Activated naive CD4-positive, alpha-beta T cell treated with anti-CD3 and anti-CD28 coated beads, Interleukin-2, amount 50 U/mL, for 16 hours (primary cell): ENCODE results near the gene SCAND1.
"Not testable (repeated sequence)": the region's sequence is repeated elsewhere in the genome, so short reads cannot be mapped to it uniquely, and the experiment has no call there.

Source experiments
- DNase-seq: peaks from one replicate; pipeline ENCODE4 v3.0.0-alpha.2; 2020

Gene SCAND1

DNA sequence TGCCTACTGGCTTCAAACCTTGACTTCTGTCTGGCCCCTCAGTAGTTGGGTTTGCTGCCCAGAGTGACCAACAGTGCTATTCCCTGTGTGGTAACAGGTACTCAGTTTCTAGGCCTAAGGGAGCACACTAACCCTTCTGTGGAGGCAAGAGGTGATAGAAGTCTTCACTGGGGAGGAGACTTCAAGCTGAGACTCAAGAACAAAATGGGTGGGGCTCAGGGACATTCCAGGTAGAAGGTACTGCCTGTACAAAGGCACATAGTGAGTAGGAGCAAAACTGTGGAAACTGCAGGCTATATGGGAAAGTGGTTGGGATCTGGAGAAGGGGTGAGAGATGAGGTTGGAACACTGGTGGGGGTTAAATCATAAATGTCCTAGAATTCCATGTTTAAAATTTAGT lies 2.3 kb upstream of the SCAND1 start:
- no peak for DNase-seq

DNA sequence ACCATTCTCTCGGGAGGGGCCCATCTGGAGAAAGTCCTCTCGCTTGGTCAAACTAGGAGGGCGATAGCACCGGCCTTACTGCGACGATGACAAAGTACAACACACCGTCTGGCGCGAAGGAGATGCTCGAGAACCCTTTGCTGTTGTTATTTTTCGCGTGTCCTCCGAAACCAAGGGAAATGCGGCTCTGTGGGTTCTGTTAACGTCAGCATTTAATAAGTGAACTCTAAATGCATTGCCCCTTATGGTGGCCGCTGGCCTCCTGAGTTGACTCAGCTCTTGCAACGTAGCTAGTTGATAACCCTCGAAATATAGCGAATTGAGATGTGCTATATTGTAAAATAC lies 577 bp upstream of the SCAND1 start:
- no peak for DNase-seq

DNA sequence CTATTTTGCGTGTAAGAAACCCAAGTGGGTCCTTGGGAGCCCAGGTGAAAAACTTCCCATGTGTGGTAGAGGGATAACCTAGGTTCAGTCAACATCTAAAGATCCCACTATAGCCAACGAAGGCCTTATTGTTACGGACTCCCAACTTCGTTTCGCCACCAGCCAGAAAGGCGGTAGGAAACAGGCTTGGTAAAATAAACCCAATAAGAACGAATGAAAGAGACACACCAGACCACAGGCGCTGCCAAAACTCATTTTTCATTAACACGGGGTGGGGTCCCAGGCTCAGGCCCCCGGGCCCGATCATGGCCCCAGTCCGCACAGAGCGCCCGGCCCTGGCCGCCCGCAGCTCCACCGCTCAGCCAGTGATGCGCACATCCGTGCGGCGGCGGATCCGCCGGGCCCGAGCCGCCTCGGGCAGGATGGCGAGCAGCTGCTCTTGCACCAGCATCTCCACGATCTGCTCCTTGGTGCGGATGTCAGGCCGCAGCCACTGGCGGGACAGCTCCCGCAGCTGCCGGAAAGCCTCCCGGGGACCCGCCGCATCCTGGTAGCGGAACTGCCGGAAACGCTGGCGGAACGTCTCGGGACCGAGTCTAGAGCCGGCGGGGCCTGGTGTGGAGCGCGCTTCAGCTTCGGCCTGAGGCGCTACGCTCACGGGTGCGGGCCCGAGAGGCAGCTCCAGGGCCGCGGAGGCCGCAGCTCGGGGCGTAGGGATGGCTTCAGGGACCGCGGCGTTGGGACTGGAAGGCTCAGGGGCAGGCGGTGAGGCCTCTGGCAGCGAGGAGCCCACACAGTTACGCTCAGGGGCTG lies 709 bp downstream of the SCAND1 start:
- DNase-seq: peak; percentile 68

DNA sequence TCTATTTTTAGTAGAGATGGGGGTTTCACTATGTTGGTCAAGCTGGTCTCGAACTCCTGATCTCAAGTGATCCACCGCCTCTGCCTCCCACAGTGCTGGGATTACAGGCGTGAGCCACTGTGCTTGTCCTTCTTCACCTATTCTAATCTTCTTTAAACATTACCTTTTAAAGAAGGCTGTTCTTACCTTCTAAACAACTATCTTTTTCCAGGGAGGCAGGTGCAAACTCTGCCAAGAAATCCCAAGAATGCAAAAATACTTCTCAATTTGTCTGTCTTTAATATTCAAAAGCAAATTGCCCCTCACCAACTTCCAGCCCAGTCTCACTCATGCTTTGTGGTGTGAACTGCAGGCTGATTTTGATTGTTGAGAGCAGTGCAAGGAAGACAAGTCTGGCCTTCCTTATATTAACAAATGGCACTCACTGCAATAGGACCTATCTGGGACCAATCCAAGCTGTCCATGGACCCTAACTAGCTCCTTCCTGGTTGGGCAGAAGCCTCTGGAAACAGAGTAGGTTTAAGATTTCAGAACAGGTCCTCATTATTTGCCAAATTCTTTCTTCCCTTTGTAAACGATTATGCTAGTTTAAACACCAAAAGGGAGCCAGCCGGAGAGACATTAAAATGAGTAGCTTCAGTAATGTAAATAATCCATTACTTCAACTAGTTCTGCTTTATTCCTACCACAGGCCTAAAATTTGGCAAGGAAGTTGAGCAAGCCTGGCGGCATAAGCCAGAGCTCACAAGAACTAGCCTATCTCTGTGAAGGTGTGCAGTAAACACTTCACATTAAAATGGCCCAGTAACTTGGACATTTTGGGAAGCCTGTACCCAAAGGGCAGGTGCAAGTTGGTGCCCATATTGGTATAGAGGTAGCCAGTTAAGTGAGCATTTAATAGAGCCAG lies 1.6 kb downstream of the SCAND1 start:
- no peak for DNase-seq

DNA sequence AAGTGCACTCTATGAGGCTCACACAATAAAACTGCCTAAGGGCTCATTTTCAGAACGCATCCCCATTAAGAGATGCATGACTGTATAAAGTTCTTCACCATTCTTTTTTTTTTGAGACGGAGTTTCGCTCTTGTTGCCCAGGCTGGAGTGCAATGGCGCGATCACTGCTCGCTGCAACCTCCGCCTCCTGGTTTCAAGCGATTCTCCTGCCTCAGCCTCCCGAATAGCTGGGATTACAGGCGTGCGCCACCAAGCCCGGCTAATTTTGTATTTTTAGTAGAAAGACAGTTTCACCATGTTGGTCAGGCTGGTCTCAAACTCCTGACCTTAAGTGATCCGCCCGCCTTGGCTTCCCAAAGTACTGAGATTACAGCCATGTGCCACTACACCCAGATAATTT lies 2.2 kb downstream of the SCAND1 start:
- not testable (repeated sequence) for DNase-seq

DNA sequence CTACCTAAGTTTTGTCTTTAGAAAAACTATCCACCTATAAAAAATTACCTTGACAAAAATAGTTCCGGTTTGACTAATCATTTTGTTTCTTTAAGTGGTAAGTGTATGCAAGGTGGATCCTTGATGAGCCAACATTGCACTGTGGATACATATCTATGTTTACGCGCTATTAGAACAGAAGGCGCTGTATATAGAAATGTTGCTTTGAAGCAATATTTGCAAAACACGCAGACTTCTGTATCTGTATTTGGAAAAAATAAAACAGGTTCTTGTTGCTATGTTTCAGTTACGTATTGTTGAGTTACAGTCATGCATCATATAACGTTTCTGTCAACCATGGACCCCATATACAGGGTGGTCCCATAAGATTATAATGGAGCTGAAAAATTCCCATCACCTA lies 4.2 kb downstream of the SCAND1 start:
- no peak for DNase-seq

DNA sequence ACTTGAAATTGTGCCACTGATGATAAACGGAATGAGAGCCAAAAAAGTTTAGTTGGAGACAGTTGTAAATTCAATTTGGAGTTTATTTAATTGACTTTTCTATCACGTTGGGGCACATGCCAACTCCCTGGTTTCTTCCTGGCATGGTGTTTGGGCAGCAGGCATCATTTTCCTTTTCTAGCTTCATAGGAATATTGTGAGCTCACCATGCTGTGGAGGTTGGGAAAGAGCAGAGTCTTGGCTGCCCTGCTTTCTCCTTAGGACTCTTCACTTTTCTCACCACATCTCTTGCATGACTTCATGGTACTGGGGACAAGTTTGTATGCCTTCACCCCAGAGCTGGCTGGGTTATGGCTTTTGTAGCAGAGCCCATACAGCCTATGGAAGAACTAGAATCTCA lies 6.4 kb downstream of the SCAND1 start:
- no peak for DNase-seq

DNA sequence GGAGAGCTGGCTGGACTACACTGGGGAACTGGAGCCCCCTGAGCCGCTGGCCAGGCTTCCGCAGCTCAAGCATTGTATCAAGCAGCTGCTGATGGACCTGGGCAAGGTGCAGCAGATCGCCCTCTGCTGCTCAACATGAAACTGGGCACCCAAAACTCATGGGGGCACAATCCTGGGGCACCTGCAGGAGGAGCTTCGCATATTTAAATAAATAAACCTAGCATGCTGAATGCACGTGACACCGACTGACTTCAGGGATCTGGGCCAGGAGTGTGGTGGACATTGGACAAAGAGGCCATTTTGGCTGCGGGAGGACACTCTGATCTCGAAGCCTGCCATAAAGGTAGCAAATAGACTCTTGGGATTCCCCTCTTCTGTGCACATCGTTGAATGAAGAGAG lies 6.8 kb downstream of the SCAND1 start:
- DNase-seq: peak; percentile 25

DNA sequence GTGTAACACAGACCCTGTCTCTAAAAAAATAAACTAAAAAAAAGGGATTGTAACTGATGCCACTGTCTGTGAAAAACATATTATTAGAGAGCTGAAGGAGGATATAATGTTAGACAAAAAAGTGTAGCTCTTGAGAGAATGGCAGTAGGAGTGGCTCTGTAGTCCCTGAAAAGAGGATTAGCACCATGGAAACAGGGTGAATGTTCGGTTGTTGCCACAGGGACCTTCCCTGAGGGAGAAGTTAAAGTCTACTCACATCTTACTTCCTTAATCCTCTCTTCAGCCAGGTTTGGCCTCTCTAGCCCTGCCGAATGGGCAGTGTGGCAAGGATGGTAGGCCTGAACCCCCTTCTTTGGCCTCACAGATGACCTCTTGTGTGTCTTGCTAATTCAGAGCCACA lies 12.1 kb downstream of the SCAND1 start:
- DNase-seq: no peak

DNA sequence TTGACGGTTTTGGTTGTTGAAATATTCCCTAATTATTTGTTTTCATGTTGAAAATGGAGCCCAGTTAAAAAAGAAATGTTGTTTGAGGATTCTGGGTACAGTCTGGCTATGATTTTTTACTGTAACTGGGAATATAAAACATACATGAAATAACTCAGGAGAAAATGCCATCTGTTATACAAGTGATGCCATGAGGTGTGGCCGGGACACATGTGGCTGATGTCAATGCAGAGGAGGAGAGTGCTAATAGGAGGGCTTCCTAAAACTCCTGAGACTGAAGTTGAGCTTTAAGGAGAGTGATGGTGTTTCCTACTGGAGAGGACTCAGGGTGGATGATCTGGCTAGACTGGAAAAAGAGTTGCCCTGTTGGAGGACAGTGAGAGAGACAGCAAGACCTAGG lies 12.7 kb downstream of the SCAND1 start:
- no peak for DNase-seq

DNA sequence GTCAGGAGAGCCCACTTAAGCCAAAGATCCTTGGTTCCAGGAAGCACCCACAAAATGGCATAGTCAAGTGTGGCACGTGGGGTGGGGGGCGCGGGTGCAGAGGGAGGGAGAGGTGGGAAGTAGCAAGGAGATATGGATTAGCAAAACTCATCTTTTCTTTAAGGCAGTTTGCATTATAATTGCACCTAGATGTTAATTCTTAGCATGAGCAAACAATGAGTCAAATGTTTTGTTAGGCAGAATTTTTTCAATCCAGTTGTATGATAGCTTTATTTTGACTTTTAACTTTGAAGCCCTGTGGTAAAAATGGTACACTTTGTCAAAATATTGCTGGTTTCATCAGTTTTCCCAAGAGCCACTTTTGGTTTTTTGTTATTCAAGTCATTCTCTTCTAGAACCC lies 15.0 kb downstream of the SCAND1 start:
- DNase-seq: no peak

DNA sequence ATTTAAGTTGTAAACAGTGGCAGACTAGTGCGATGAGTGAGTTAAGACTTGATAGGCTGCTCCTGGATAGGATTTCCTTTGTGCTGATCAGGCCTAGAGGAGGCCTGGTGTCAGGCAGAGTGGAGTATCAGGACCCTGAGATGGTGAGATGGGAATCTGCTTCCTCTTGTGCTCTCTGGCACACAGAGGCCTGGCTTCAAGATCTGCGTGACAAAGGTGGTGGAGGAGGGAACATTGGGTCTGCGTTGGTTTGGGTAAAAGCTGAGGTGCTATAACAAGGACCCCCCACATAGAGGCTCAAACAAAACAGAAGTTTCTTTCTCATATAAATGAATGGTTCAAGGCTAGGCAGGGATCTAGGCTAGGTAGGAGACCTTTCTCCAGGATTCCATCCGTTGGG lies 20.3 kb downstream of the SCAND1 start:
- DNase-seq: no peak

DNA sequence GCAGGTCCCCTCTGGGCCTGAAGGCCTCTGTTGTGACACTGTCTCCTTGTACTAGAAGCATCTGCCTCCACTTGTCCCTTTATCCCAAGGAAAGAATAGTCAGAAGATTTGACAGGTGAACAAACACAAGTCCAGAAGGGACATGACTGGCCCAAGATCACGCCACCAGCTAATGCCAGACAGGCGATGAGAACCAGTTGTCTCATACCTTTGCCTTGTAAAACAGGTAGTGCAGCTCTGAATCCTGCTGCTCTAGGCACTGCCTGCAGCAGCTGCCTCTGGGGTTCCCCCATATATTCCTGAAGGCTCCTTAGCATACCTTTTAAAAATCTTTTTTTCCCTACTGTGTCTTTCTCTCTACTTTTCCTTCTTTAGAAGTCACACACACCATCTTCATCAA lies 25.0 kb downstream of the SCAND1 start:
- DNase-seq: no peak

DNA sequence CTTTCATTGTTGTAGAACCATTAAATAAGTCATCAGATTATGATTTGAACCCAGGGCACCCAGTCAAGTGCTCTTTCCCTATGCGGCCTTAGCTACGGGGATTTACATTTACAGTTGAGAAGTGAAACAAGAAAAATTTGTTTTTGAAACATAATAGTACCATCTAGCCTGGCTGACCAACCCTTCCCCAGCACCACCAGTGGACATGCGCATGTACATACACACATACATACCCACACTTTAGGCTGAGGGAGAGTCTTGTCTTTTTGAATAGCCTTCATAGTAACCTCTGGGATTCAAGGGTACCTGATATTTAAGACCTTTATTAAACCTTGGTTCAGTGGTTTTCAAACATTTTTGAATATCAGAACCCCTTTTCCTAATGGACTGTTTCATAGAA lies 33.8 kb downstream of the SCAND1 start:
- no peak for DNase-seq

DNA sequence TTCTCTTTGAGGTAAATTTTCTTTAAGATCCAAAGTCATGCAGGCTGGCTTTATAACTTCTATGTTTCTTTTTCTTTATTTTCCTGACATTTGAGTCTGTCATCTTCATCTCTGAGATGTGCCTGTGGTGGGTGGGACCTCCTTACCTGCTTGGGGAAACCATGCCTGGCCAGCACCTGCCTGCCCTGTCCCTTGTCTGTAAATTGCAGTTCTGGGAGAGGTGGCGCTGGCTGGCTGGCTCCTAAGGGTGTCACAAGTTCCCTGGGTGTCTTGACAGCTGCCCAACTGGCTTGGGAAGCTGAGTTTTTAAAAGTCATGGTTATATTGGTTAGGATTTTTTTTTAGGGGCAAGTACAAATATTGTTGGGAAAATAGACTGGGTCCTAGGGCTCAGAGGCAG lies 36.3 kb downstream of the SCAND1 start:
- no peak for DNase-seq

DNA sequence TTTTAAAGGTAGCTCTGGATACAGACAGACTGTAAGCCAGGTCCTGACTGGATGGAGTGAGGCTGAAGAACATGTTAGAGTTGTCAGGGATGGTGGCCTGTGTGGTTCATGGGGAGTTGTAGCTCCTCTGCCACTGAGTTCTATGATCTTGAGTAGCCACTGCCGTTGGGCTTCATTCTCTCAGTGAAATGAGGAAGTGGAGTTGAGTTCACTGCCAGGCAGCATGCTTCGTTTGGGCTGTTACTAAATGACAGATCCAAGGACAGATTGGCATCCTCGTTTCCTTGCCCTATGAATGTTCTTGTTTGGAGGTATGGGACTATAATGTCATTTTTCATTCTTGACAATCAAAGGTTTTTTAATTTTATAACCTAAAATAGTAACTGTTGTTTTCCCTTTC lies 37.2 kb downstream of the SCAND1 start:
- no peak for DNase-seq

DNA sequence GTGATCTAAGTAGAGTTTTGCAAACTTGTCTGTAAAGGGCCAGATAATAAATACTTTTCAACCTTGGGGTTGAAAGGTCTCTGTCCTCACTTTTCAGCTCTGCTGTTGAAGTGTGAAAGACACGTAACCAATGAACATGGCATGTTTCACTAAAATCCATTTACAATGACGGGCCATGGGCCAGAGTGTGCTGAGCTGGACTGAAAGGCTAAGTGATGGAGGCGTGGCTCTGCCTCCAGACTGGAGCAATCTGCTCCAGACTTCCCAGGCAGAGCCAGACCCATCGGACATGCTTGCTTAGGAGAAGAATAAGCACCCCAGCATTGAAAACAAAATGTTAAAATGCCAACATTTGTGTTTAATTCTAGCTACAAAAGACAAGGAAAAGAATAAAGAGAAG lies 41.4 kb downstream of the SCAND1 start:
- no peak for DNase-seq

DNA sequence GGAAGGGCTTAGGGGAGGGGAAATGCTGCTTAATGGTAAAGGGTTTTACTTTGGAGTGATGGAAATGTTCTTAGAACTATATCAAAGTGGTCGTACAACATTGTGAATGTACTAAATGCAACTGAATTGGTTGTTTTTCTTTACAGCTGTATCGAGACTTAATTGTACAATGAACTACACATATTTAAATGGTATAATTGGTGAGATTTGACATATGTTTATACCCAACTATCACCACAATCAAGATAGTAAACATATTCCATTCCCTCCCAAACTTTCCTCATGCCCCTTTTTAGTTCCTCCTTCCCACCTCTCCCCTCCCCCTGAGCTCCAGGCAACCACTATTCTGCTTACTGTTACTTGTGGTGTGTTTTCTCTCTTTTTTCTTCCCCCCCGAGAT lies 44.0 kb downstream of the SCAND1 start:
- no peak for DNase-seq

DNA sequence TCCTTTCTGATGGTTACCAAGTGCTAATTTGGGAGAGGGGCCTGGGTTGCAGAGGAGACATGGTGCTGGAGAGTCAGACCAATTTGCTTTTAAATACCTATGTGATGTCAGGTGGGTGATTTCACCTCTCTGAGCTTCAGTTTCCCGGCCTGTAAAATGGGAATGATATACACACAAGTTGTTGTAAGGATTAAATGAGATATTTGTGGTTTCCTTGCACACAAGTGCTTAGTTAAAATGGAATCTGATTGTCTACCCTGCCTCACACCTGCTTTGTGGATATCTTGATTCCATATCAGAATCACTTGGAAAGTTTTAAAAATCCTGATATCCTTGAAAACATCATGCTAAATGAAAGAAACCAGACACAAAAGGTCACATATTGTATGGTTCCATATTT lies 44.5 kb downstream of the SCAND1 start:
- DNase-seq: no peak

DNA sequence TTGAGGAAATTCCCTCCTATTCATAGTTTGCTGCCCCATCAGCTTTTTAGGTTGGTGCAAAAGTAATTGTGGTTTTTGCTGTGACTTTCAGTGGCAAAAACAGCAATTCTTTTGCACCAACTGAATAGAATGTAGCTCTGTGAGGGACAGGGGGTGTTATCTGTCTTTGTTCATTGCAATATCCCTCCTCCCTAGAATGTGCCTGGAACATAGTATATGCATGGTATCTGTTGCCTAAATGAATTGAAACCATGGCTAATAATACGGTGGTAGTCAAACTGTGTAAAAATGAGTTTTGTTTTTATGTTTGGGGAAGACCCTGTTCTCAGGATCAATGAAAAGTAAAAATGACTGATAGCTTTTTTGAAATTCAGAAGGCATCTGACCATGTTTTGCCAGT lies 45.1 kb downstream of the SCAND1 start:
- DNase-seq: no peak

DNA sequence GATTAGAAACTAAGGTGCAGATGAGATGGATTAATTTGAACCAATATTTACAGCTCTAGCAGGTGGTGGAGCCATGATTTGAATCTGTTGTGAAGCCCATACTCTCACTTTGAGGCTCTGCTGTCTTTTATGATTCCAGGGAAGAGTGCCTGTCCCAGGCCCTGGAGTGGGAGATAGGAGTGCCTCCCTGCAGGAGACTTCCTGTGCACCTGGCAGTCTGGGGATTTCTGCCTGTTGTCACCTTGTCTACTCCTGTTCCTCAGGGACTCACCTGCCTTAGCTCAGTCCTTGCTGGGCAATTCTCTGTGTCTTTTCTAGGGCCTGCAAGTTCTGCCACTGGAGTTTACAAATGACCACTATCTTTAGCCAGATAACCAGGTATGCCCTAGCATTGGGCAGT lies 46.3 kb downstream of the SCAND1 start:
- no peak for DNase-seq

DNA sequence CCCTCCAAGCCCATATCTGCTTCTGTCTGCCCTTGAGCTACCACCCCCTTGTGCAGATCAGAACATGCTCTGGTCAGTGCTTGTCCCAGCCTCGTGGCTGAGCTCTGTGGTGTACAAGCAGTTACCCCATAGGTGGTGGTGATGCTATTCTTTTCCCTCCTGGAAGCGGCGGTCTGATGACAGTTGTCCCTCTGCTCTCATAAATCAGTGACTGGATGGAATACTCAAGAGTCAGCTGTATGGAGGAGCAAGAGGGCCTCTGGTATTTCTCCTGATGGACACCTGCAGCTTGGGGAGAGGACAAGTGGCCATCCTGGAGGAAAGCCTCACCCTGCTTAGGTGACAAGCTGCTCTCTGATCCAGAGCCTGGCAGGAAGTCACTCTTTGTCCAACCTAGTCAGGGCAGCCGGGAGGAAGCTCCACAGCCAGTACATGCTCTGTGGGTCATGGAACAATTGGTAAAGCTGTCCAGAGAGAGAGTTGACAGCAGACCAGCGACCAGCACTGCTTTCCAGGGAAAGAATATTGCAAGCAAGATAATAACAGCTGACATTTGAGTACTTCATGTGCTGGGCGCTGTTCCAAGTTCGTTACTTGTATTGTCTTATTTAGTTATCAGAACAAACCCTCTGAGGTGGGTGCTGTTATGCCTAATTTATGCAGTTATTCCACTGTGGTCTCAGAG lies 47.1 kb downstream of the SCAND1 start:
- no peak for DNase-seq

DNA sequence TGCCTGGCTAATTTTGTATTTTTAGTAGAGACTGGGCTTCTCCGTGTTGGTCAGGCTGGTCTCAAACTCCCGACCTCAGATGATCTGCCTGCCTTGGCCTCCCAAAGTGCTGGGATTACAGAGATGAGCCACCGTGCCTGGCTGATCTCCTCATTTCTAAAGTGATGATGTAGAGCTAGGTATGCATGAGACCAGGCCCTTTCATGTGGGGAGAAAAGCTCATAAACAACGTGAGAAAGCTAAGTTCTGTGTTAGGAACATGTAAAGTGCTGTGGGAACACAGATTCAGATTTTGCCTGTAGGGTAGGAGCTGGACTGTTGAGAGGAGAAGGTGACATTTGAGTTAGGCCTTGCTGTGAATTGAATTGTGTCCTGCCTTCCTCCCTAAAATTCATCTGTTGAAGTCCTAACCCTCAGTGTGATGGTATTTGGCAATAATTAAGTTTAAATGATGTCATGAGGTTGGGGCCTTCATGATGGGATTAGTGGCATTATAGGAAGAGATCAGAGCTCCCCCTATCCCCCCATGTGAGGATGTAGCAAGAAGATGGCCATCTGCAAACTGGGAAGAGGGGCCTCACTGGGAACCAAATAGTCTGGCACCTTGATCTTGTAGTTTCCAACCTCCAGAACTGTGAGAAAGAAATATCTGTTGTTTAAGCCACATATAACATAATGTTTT lies 49.2 kb downstream of the SCAND1 start:
- no peak for DNase-seq
